GM18508 (cell line): Measurements from ENCODE around the gene RNF123.
"Not testable (repeated sequence)": the region's sequence is repeated elsewhere in the genome, so short reads cannot be mapped to it uniquely, and the experiment has no call there.

Experiments
- ATAC-seq: cut with Tn5 transposase; IDR thresholded peaks from one replicate; pipeline ENCODE4 v1.9.1; 2021; ENCODE audit warnings: moderate number of reproducible peaks; ENCODE audit not compliant: insufficient read depth, unreplicated experiment

Gene RNF123

DNA sequence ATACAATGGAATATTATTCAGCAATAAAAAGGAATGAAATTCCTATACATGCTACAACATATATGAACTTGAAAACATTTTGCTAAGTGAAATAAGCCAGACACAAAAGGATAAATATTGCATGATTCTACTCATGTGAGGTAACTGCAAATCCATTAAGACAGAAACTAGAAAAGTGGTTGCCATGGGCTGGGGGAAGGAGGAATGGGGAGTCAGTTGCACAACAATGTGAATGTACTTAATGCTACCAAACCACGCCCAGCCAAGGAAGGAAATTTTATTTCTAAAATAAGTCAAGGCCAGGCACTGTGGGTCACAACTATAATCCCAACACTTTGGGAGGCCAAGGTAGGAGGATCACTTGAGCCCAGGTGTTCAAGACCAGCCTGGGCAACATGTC is 44.2 kb downstream of the RNF123 start:
- no peak for ATAC-seq

DNA sequence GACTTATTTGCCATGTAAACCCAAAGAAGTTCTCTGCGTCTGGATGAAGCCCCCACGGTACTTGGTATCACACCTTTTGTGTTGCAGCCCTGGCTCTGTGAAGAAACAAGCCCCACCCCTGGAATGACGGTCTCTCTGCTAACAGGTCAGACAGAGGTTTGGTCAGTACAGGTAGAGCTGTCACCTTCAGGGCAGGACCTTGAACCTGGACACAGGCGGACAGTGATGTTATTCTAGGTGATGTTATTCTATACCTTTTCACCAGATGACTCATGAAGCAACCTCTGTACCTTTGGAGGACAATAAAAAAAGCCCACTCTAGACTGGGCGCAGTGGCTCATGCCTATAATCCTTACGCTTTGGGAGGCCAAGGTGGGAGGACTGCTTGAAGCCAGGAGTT is 45.4 kb downstream of the RNF123 start:
- ATAC-seq = no peak

DNA sequence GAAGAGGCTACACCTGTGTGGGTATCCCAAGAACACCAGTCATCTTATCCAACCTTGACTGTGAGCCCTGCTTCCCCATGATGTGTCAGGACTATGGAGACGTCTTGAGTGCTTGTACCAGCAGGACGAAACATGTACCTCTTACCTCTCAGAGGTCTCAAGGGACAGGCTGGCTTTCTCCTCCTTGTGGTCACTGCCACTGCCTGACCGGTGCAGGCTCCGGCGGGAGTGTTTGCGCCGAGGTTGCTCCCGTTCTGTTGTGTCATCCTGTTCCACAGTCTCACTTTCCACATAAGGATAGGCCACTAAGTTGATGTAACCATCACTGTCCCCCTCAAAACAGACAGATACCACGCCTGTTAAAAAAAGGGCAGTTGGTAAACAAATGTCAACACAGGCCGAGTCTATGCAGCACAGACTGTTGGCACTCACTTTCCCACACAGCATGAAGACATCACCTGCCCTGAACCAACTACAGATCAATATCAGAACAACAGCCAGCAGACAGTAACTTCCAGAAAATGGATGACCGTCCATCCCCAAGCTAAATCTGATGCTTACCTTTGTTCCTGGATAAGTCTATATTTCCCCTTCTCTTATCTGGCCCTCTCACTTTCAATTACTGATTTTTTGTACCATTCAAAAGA is 48.8 kb downstream of the RNF123 start:
- ATAC-seq = no peak

DNA sequence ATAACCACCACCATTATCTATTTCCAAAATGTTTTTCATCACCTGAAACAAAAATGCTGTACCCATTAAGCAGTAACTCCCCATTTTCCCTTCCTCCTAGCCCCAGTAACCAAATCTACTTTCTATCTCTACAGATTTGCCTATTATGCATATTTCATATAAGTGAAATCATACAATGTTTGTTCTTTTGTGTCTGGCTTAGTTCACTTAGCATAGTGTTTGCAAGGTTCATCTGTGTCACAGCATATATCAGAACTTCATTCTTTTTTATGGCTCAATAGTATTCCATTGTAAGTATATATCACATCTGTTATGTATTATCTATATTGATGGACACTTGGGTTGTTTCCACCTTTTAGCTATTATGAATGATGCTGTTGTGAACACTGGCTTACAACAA is 51.1 kb downstream of the RNF123 start:
- no peak for ATAC-seq

DNA sequence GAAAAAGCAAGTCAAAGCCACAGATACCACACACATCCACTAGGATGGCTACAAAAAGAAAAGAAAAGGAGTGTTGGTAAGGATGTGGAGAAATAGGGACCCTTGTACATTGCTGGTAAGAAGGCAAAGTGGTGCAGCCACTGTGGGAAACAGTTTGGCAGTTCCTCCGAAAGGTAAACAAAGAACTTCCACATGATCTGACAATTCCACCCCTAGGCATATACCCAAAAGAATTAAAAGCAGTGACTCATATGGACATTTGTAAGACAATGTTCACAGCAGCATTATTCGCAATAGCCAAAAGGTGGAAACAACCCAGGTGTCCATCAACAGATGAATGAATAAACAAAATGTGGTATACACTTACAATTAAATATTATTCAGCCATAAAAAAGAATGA is 56.6 kb downstream of the RNF123 start:
- no peak for ATAC-seq

DNA sequence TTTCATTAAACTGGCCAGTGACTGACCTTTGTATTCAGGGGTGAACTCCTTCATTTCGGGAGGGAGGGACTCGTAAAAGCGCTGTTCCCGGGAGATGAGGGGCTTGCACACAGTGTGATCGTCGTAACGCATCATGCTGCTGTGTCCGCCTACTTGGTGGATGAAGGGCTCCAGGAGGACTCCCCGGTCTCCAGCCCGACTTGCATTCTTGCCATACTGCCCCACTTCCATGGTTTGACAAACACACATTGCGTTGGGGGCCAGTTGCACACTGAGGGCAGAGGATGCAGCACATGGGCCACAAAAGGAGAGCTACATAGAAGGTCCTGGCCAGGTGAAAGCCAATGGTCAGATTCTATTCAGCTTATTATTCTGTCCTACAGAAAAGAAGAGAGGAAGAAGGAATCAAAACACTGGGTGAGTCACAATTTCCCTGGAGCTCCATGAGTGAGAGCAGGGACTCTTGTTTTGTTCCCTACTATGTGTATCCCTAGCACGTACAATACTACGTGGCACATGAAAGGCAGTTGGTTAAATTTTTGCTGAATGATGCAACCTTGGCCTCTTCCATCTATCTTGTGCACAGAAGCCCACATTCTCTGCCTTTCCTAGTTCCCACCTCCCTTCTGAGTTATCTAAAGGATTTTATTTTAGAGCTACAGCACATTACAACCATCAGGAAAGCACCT is 58.6 kb downstream of the RNF123 start:
- no peak for ATAC-seq

DNA sequence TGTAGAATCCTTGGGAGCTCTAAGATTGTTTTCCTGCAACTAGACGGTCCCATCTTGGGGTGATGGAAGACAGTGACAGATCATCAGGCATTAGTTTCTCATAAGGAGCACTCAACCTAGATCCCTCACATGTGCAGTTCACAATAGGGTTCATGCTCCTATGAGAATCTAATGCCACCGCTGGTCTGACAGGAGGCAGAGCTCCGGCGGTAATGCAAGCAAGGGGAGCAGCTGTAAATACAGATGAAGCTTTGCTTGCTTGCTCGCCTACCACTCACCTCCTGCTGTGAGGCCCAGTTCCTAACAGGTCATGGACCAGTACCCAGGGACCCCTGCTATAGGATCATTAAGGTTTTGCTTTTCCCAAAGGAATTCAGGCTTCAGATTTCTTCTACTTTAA is 59.5 kb downstream of the RNF123 start:
- ATAC-seq = not testable (repeated sequence)

DNA sequence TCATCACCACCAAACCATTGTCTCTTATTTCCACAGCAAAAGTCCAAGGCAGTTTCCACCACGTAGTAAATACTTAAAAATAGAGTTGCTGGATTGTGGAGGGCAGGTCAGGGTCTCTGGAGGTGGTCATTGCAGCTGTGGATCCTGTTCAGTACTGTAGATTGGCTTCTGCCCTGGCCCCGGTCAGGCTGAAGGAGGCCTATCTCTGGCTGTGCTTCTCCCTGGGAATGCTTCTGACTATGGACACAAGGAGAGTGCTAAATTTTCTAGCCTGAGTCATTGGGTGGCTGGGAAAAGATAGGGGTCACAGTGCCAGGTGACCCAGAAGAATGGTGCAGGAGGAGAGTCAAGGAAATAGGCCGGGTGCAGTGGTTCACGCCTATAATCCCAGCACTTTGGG is 60.7 kb downstream of the RNF123 start:
- no peak for ATAC-seq

DNA sequence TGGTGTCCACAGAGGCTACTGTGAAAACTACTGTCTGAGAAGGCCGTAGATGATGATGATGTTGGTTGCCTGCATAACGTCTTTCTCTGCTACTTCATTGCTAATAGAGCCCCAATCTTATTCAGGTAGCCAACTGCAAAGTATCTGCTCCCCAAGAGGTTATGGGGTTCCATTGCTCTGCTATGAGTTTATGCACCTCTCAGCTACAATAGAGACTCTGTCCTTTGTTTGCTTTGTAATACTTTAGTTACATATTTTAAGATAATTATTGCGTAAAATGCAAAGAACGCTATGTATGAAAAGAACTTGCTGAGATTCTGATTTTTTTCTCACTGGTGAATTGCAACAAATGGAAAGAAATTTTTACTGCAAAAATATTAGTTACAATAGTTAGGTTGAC is 62.1 kb downstream of the RNF123 start:
- no peak for ATAC-seq

DNA sequence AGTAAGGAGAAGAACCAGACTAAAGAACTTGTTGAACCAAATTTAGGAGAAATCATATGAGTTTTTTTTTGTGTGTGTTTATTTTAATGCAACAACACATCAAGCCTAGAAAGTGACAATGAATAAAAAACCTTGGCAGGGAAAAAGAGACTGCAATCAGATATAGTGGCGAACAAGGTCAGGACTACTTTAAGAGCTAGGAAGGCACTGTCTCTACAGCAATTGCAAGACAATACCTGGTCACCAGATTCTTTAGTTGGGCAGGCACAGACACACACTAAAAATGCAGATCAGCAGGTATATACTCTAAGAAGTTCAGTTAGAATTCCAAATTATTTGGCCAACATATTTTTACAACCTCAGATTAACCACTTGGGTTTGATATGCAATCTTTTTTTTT is 65.2 kb downstream of the RNF123 start:
- ATAC-seq = no peak

DNA sequence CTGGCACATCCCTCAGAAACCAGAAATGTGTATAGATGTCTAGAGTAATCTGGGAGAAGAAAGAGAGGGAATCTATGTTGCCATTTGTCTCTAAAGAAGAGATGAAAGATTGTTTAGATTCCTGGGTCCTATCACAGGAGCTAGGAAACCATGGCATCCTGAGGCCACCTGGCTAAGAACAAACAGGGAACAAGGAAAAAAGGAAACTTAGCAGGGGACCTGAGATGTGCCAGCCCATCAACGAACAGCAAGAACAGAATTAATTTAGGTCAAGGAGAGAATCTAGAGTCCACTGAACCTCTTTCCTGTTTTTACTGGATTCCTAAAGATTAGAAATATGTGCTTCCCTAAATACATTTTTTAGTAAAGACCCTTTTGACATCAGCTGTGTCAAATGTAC is 66.7 kb downstream of the RNF123 start:
- no peak for ATAC-seq

DNA sequence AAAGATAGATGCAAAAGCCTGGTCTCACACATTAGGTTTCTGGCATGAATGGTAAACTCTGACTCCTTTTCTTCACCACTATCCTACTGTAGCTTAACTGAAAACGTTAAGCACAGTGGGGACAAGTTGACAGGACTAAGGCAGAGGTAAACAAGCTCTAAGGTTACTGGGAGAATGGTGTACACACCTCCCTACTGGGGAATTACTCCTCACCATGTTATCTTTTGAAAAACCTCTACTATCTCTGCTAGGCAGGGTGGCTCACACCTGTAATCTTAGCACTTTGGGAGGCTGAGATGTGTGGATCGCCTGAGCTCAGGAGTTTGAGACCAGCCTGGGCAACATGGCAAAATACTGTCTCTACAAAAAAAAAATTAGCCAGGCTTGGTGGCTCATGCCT is 67.8 kb downstream of the RNF123 start:
- no peak for ATAC-seq

DNA sequence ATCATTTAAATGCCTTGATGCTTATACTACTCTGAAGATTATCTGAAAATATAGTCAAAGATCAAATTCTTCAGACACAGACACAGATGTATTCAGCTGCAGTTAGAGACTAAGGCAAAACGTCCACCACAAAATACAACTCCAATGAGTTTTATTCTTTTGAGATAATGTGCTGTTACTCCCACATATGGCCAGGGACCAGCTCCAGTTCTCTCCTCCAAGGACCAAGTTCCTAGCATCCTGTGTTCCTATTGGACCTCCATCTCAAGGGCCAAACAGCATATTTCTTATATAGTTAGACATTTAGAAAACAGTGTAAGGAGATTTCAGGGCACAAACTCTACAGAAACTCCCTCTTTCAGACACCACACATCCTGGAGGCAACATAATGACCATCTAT is 69.9 kb downstream of the RNF123 start:
- ATAC-seq = no peak

DNA sequence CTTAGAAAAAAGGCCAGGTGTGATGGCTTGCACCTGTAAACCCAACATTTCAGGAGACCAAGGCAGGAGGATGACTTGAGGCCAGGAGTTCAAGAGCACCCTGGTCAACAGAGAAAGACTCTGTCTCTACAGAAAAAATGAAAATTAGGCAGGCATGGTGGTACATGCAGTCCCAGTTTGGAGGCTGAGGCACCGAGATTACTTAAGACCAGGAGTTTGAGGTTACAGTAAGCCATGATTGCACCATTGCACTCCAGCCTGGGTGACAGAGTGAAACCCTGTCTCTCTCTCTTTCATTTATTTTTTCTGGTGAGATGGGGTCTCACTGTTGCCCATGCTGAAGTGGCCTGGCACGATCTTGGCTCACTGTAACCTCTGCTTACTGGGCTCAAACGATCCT is 72.3 kb downstream of the RNF123 start:
- ATAC-seq = no peak

DNA sequence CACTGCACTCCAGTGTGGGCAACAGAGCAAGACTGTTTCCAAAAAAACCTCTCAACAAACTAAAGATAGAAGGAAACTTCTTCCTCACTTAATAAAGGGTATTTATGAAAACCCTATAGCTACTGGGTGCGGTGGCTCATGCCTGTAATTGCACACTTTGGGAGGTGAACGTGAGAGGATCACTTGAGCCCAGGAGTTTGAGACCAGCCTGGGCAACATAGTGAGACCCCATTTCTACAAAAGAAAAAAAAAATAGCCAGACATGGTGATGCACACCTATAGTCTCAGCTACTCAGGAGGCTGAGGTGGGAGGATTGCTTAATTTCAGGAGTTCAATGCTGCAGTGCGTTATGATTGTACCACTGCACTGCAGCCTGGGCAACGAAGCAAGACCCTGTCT is 74.6 kb downstream of the RNF123 start:
- no peak for ATAC-seq

DNA sequence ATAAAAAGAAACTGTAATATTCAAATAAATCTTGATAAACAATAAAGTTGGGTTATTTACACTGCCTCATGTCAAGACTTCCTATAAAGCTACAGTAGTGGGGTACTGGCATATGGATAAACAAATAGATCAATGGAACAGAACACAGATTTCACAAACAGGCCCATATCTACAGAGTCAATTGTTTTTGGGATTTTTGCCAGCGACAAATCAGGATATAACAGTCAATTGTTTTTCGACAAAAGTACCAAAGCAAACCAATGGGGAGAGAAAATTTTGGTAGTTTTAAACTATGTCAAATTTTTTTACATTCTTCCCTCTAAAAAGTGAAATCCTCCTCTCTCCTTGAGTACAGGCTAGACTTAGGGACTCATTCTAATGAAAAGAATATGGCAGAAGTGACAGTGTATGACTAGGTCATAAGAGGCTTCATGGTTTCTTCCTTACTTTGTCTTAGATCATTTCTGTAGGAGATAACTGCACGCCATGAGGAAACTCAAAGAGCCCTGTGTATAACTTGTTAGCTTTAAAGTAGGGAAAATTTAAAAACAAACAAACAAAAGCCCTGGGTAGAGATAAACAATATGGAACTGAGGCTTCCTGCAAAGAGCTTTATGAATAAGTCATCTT is 80.0 kb downstream of the RNF123 start:
- ATAC-seq = no peak

DNA sequence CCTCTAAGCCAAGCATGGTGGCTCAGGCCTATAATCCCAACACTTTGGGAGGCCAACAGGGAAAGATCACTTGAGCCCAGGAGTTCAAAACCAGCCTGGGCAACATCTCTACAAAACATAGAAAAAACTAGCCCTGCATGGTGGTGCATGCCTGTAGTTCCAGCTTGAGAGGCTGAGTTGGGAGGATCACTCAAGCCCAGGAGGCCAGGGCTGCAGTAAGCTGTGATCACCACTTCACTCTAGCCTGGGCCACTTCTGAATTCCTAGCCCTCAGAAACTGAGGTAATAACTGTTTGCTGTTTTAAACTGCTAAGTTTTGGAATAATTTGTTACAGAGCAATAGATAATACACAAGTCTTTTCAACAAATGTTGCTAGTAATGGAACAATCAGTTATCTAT is 80.6 kb downstream of the RNF123 start:
- ATAC-seq = no peak
